Measurements from ENCODE around the gene CAMTA2.
"Not testable (repeated sequence)": the region's sequence is repeated elsewhere in the genome, so short reads cannot be mapped to it uniquely, and the experiment has no call there.

The CAMTA2 gene

GRCh38 chr17:4986951-4987766 is at the start of gene CAMTA2:
CAMTA2 (minus strand) TSS chr17:4987675; CDS start chr17:4986222, 1,453 bp downstream.
- DNase-seq: peak; percentile 93

GRCh38 chr17:5035315-5035714 is 47.8 kb upstream of the CAMTA2 start, which contains the start of gene SLC52A1:
SLC52A1 (minus strand) TSS chr17:5035426; CDS start chr17:5034606, 820 bp downstream.
- DNase-seq: no peak

GRCh38 chr17:5034651-5035050 is 47.2 kb upstream of the CAMTA2 start:
- DNase-seq: no peak

GRCh38 chr17:5034063-5034462 is 46.6 kb upstream of the CAMTA2 start:
- DNase-seq: no peak

GRCh38 chr17:5033352-5034015 is 46.0 kb upstream of the CAMTA2 start:
- no peak for DNase-seq

GRCh38 chr17:5032865-5033264 is 45.4 kb upstream of the CAMTA2 start:
- no peak for DNase-seq

GRCh38 chr17:5031365-5032082 is 44.0 kb upstream of the CAMTA2 start:
- peak; percentile 87 to 91 for DNase-seq

- DNase-seq: not testable (repeated sequence)
Measured at GRCh38 chr17:5030168-5030567, 42.7 kb upstream of the CAMTA2 start.

GRCh38 chr17:5027916-5028315 is 40.4 kb upstream of the CAMTA2 start:
- DNase-seq: no peak

GRCh38 chr17:5027299-5027698 is 39.8 kb upstream of the CAMTA2 start:
- DNase-seq: no peak

GRCh38 chr17:5024604-5025003 is 37.1 kb upstream of the CAMTA2 start:
- DNase-seq: no peak

GRCh38 chr17:5023588-5024147 is 36.2 kb upstream of the CAMTA2 start:
- DNase-seq: no peak

- DNase-seq: no peak
Measured at GRCh38 chr17:5022171-5022711, 34.8 kb upstream of the CAMTA2 start.

GRCh38 chr17:5020502-5021023 is 33.1 kb upstream of the CAMTA2 start:
- DNase-seq: no peak

- peak; percentile 28 to 34 for DNase-seq
Measured at GRCh38 chr17:5019475-5019956, 32.0 kb upstream of the CAMTA2 start.

GRCh38 chr17:5014357-5014756 is 26.9 kb upstream of the CAMTA2 start:
- no peak for DNase-seq

- peak; percentile 48 to 60 for DNase-seq
Measured at GRCh38 chr17:5011928-5012327, 24.5 kb upstream of the CAMTA2 start.

GRCh38 chr17:5003214-5003867 is 15.9 kb upstream of the CAMTA2 start:
- DNase-seq: no peak

GRCh38 chr17:5002121-5002788 is 14.8 kb upstream of the CAMTA2 start:
- no peak for DNase-seq

- no peak for DNase-seq
Measured at GRCh38 chr17:5000237-5000639, 12.8 kb upstream of the CAMTA2 start.

GRCh38 chr17:4999430-5000093 is 12.1 kb upstream of the CAMTA2 start:
- DNase-seq: no peak

Data from activated CD4-positive, alpha-beta T cell treated with anti-CD3 and anti-CD28 coated beads, Interleukin-2, amount 50 U/mL, for 48 hours (primary cell).